CD14-positive monocyte (primary cell): ENCODE measurements around the gene PDE11A. TPM values are rescaled to one million over a fixed set of nuclear protein-coding genes. Genes with fewer than 3 reads are reported as not detected.

Source experiments
- DNase-seq, 3 donors: peaks; one replicate each; pipeline ENCODE4 v3.0.0-alpha.2; 2011 to 2022
- H2AFZ ChIP-seq: 2 replicates; pipeline ENCODE4 v1.6.0; 2012; ENCODE audit warnings: mild to moderate bottlenecking, low read depth, low read length, inconsistent platforms; ENCODE audit not compliant: insufficient read depth, poor library complexity, severe bottlenecking
- H3K27ac ChIP-seq, 2 donors: 1 replicate in 1 of 2; 2 replicates in 1 of 2; pipeline ENCODE4 v1.5.1; 2012 to 2013; ENCODE audit warnings: low read length in 2 of 2, control low read depth in 1 of 2, inconsistent platforms in 1 of 2, low read depth in 1 of 2, mild to moderate bottlenecking in 1 of 2
- H3K27me3 ChIP-seq, 2 donors: one replicate each; pipeline versions ENCODE4 v1.6.0 to v1.6.1; 2011 to 2013; ENCODE audit warnings: low read length in 2 of 2; ENCODE audit not compliant: control insufficient read depth in 2 of 2, insufficient read depth in 2 of 2
- H3K36me3 ChIP-seq, 2 donors: replicated peaks in 1 of 2; 1 replicate in 1 of 2; 2 replicates in 1 of 2; pipeline versions ENCODE4 v1.5.1 to v1.6.1; 2012 to 2013; ENCODE audit warnings: low read length in 2 of 2, control low read depth in 1 of 2, inconsistent platforms in 1 of 2, mild to moderate bottlenecking in 1 of 2; ENCODE audit not compliant: insufficient read depth in 2 of 2, control insufficient read depth in 1 of 2
- H3K4me1 ChIP-seq, 2 donors: 1 replicate in 1 of 2; 2 replicates in 1 of 2; pipeline versions ENCODE4 v1.5.1 to v1.6.1; 2012 to 2013; ENCODE audit warnings: low read length in 2 of 2, control low read depth in 1 of 2, inconsistent platforms in 1 of 2, mild to moderate bottlenecking in 1 of 2, moderate library complexity in 1 of 2; ENCODE audit not compliant: insufficient read depth in 2 of 2, control insufficient read depth in 1 of 2
- H3K4me2 ChIP-seq: replicated peaks from 2 replicates; pipeline ENCODE3; 2012; ENCODE audit warnings: low read length, moderate library complexity, mild to moderate bottlenecking; ENCODE audit not compliant: poor library complexity, severe bottlenecking; ENCODE audit errors: extremely low read depth
- H3K4me3 ChIP-seq, 3 experiments: fragments of 200-600 bp in 1 of 3; sonication (generic) in 1 of 3; replicated peaks in 1 of 3; 1 replicate in 2 of 3; 2 replicates in 1 of 3; pipeline ENCODE4 v1.5.1; 2011 to 2013; ENCODE audit warnings: low read length in 3 of 3, mild to moderate bottlenecking in 3 of 3, control low read depth in 2 of 3, low read depth in 2 of 3, inconsistent platforms in 1 of 3, moderate library complexity in 1 of 3
- H3K79me2 ChIP-seq: 2 replicates; pipeline ENCODE4 v1.6.0; 2012; ENCODE audit warnings: mild to moderate bottlenecking, control low read depth, inconsistent platforms, low read length, moderate library complexity; ENCODE audit not compliant: insufficient read depth
- H3K9ac ChIP-seq: 2 replicates; pipeline ENCODE4 v1.6.0; 2017; ENCODE audit warnings: low read length, mild to moderate bottlenecking; ENCODE audit not compliant: insufficient read depth, poor library complexity, severe bottlenecking
- H3K9me3 ChIP-seq, 2 donors: replicated peaks in 1 of 2; 1 replicate in 1 of 2; 2 replicates in 1 of 2; pipeline versions ENCODE4 v1.5.1 to v1.6.1; 2012 to 2013; ENCODE audit warnings: low read length in 2 of 2, control low read depth in 1 of 2; ENCODE audit not compliant: control insufficient read depth in 1 of 2, insufficient read depth in 1 of 2
- H4K20me1 ChIP-seq: 2 replicates; pipeline ENCODE4 v1.6.0; 2012; ENCODE audit warnings: mild to moderate bottlenecking, low read length, control low read depth, moderate library complexity; ENCODE audit not compliant: insufficient read depth
- H3K27ac Mint-ChIP-seq, 7 donors: one replicate each; pipeline ENCODE4 v1.8.0; 2020; ENCODE audit warnings: mild to moderate bottlenecking in 7 of 7, mixed read lengths in 7 of 7, moderate library complexity in 6 of 7, inconsistent platforms in 2 of 7
- H3K27me3 Mint-ChIP-seq, 3 donors: one replicate each; pipeline ENCODE4 v1.8.0; 2021 to 2022; ENCODE audit warnings: low read depth in 3 of 3, mild to moderate bottlenecking in 3 of 3, mixed read lengths in 3 of 3, moderate library complexity in 3 of 3, inconsistent platforms in 1 of 3
- H3K36me3 Mint-ChIP-seq, 2 donors: one replicate each; pipeline ENCODE4 v1.8.0; 2020; ENCODE audit warnings: mixed read lengths in 2 of 2, inconsistent platforms in 1 of 2, mild to moderate bottlenecking in 1 of 2
- H3K4me1 Mint-ChIP-seq: one replicate; pipeline ENCODE4 v1.8.0; 2020; ENCODE audit warnings: mild to moderate bottlenecking, mixed read lengths
- H3K4me3 Mint-ChIP-seq, 2 donors: one replicate each; pipeline ENCODE4 v1.8.0; 2020; ENCODE audit warnings: mild to moderate bottlenecking in 2 of 2, mixed read lengths in 2 of 2, moderate library complexity in 1 of 2
- H3K9me3 Mint-ChIP-seq, 7 donors: one replicate each; pipeline ENCODE4 v1.8.0; 2020 to 2022; ENCODE audit warnings: mixed read lengths in 7 of 7, mild to moderate bottlenecking in 6 of 7, moderate library complexity in 6 of 7, inconsistent platforms in 2 of 7
- CTCF ChIP-seq: fragments of 200-600 bp; IDR thresholded peaks from one replicate; pipeline ENCODE4 v1.8.0; 2022; ENCODE audit warnings: antibody characterized with exemption, mild to moderate bottlenecking
- WGBS: methylation state at CpG from one replicate; pipeline ENCODE4 v1.1.5; 2013; ENCODE audit warnings: missing lambda C conversion rate; ENCODE audit not compliant: insufficient coverage; 5-methylcytosine and 5-hydroxymethylcytosine counted together
- intact Hi-C, 2 donors: fragments of 100-400 bp; cut with micrococcal nuclease; formaldehyde crosslinking; loops; one replicate each; pipeline versions ENCODE4 v1.15.0 to v1.15.1; 2023
- polyA plus RNA-seq, 3 donors: library from polyadenylated mRNA; depleted of rRNA in 1 of 3; unstranded in 2 of 3; stranded (reverse) in 1 of 3; fragments of 300-500 nt in 2 of 3; fragments of >200 nt in 1 of 3; fragmentation: Illumina TruSeq in 2 of 3; gene quantifications; 1 replicate in 2 of 3; 2 replicates in 1 of 3; pipeline ENCODE4 v1.2.3, GENCODE V29; 2012 to 2021

PDE11A gene
- polyA plus RNA-seq, 3 donors = not detected

DNA sequence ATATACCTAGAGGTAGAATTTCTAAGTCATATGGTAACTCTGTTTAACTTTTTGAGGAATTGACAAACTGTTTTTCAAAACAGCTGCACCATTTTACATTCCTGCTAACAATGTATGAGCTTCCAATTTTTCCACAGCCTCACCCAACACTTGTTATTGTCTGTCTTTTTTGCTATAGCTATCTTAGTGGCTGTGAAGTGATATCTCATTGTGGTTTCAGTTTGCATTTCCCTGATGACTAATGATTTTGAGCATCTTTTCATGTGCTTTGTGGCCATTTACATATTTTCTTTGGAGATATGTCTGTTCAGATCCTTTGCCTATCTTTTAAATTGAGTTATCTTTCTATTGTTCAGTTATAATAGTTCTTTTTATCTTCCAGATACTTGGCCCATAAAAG is 406.2 kb downstream of the PDE11A start:
- Histone ChIP-seq H3K36me3 (no peaks in the 10 kb centered on the region), H3K9me3 (no peaks in the 10 kb centered on the region), H3K9ac (no peak overlapping the region), H3K4me2 (no peak overlapping the region), H3K27me3 (no peaks in the 10 kb centered on the region), H4K20me1 (no peaks in the 10 kb centered on the region), H3K4me1 (no peaks in the 10 kb centered on the region), H3K4me3 (no peak overlapping the region), H3K79me2 (no peaks in the 10 kb centered on the region), H3K27ac (no peak overlapping the region), H2AFZ (no peak overlapping the region)
- Mint-ChIP-seq H3K36me3 (no peaks in the 10 kb centered on the region), H3K4me3 (no peak overlapping the region), H3K27me3 (peaks cover 0 to 4% (median 2%) of the 10 kb centered on the region in 3 donors), H3K9me3 (peaks cover 0 to 3% (median 0%) of the 10 kb centered on the region in 7 donors), H3K27ac (no peak overlapping the region), H3K4me1 (no peaks in the 10 kb centered on the region)
- no peak for DNase-seq
- intact Hi-C loops = no loop called here
- no peak for TF ChIP-seq CTCF

GRCh38 chr2:177665948-177666347 is 406.6 kb downstream of the PDE11A start:
- H3K27ac ChIP-seq = no peak overlapping the region
- no peak overlapping the region for H3K9ac ChIP-seq
- peaks cover 0 to 3% (median 0%) of the 10 kb centered on the region in 7 donors for H3K9me3 Mint-ChIP-seq
- no peaks in the 10 kb centered on the region for H3K36me3 ChIP-seq
- no peaks in the 10 kb centered on the region for H3K9me3 ChIP-seq
- H3K27ac Mint-ChIP-seq = no peak overlapping the region
- intact Hi-C loops = no loop called here
- no peaks in the 10 kb centered on the region for H3K4me1 Mint-ChIP-seq
- no peaks in the 10 kb centered on the region for H3K36me3 Mint-ChIP-seq
- H3K4me3 Mint-ChIP-seq = no peak overlapping the region
- no peak overlapping the region for H2AFZ ChIP-seq
- DNase-seq = no peak
- no peak for TF ChIP-seq CTCF
- no peak overlapping the region for H3K4me3 ChIP-seq
- H3K27me3 ChIP-seq = no peaks in the 10 kb centered on the region
- no peaks in the 10 kb centered on the region for H4K20me1 ChIP-seq
- no peak overlapping the region for H3K4me2 ChIP-seq
- H3K4me1 ChIP-seq = no peaks in the 10 kb centered on the region
- peaks cover 0 to 4% (median 2%) of the 10 kb centered on the region in 3 donors for H3K27me3 Mint-ChIP-seq
- no CpG with 5 or more reads among the region's 2 CpGs for WGBS
- H3K79me2 ChIP-seq = no peaks in the 10 kb centered on the region
